Duodenal mucosa (tissue), 2 donors: ENCODE data around the gene FCER2.

ENCODE experiments used
- H3K27ac ChIP-seq: one replicate; pipeline ENCODE4 v1.7.0; 2013; ENCODE audit warnings: low read depth, low read length
- H3K27me3 ChIP-seq, 2 donors: one replicate each; pipeline ENCODE4 v1.7.0; 2013; ENCODE audit warnings: low read length in 2 of 2, control low read depth in 1 of 2; ENCODE audit not compliant: insufficient read depth in 2 of 2, control insufficient read depth in 1 of 2
- H3K36me3 ChIP-seq, 2 donors: one replicate each; pipeline ENCODE4 v1.7.0; 2013; ENCODE audit warnings: low read length in 2 of 2, control low read depth in 1 of 2; ENCODE audit not compliant: insufficient read depth in 2 of 2, control insufficient read depth in 1 of 2
- H3K4me1 ChIP-seq, 2 donors: one replicate each; pipeline ENCODE4 v1.7.0; 2013; ENCODE audit warnings: low read length in 2 of 2, control low read depth in 1 of 2; ENCODE audit not compliant: insufficient read depth in 2 of 2, control insufficient read depth in 1 of 2
- H3K4me3 ChIP-seq, 2 donors: one replicate each; pipeline ENCODE4 v1.7.0; 2013; ENCODE audit warnings: low read length in 2 of 2, low read depth in 1 of 2
- H3K9ac ChIP-seq, 2 donors: one replicate each; pipeline ENCODE4 v1.7.0; 2013; ENCODE audit warnings: low read length in 2 of 2, low read depth in 1 of 2
- H3K9me3 ChIP-seq, 2 donors: one replicate each; pipeline ENCODE4 v1.7.0; 2013; ENCODE audit warnings: low read length in 2 of 2, control low read depth in 1 of 2; ENCODE audit not compliant: control insufficient read depth in 1 of 2

FCER2 gene

GRCh38 chr19:7701049-7701653 lies 780 bp downstream of the FCER2 start:
- Histone ChIP-seq H3K4me3 (no peak overlapping the region), H3K4me1 (peaks cover 0 to 4% of the 10 kb centered on the region in 2 donors), H3K9ac (no peak overlapping the region), H3K9me3 (no peaks in the 10 kb centered on the region), H3K36me3 (no peaks in the 10 kb centered on the region), H3K27me3 (peaks cover 4 to 7% of the 10 kb centered on the region in 2 donors), H3K27ac (no peak overlapping the region)

GRCh38 chr19:7699417-7700401 lies 2.2 kb downstream of the FCER2 start:
- Histone ChIP-seq H3K9me3 (no peaks in the 10 kb centered on the region), H3K9ac (no peak overlapping the region), H3K27me3 (peaks cover 4 to 7% of the 10 kb centered on the region in 2 donors), H3K27ac (no peak overlapping the region), H3K4me1 (no peaks in the 10 kb centered on the region), H3K4me3 (no peak overlapping the region), H3K36me3 (no peaks in the 10 kb centered on the region)

GRCh38 chr19:7699003-7699402 lies 2.9 kb downstream of the FCER2 start:
- Histone ChIP-seq H3K9me3 (no peaks in the 10 kb centered on the region), H3K4me1 (no peaks in the 10 kb centered on the region), H3K27ac (no peak overlapping the region), H3K4me3 (no peak overlapping the region), H3K9ac (no peak overlapping the region), H3K27me3 (peaks cover 4 to 7% of the 10 kb centered on the region in 2 donors), H3K36me3 (no peaks in the 10 kb centered on the region)

GRCh38 chr19:7698583-7698982 lies 3.3 kb downstream of the FCER2 start:
- Histone ChIP-seq H3K9me3 (no peaks in the 10 kb centered on the region), H3K36me3 (no peaks in the 10 kb centered on the region), H3K27me3 (peaks cover 4 to 7% of the 10 kb centered on the region in 2 donors), H3K4me1 (no peaks in the 10 kb centered on the region), H3K27ac (no peak overlapping the region), H3K9ac (no peak overlapping the region), H3K4me3 (no peak overlapping the region)

GRCh38 chr19:7697721-7698287 lies 4.1 kb downstream of the FCER2 start:
- Histone ChIP-seq H3K9me3 (no peaks in the 10 kb centered on the region), H3K27me3 (peaks cover 4 to 7% of the 10 kb centered on the region in 2 donors), H3K4me3 (no peak overlapping the region), H3K36me3 (no peaks in the 10 kb centered on the region), H3K27ac (no peak overlapping the region), H3K9ac (no peak overlapping the region), H3K4me1 (no peaks in the 10 kb centered on the region)

- Histone ChIP-seq H3K4me3 (no peak overlapping the region), H3K9ac (no peak overlapping the region), H3K36me3 (no peaks in the 10 kb centered on the region), H3K9me3 (no peaks in the 10 kb centered on the region), H3K4me1 (no peaks in the 10 kb centered on the region), H3K27me3 (peaks cover 3 to 4% of the 10 kb centered on the region in 2 donors), H3K27ac (no peak overlapping the region)
Measured at GRCh38 chr19:7694499-7694898, 7.4 kb downstream of the FCER2 start.

- Histone ChIP-seq H3K9me3 (no peaks in the 10 kb centered on the region), H3K36me3 (no peaks in the 10 kb centered on the region), H3K9ac (no peak overlapping the region), H3K4me3 (no peak overlapping the region), H3K4me1 (no peaks in the 10 kb centered on the region), H3K27me3 (no peaks in the 10 kb centered on the region), H3K27ac (no peak overlapping the region)
Measured at GRCh38 chr19:7692417-7693088, 9.4 kb downstream of the FCER2 start.

- no peaks in the 10 kb centered on the region for H3K9me3 ChIP-seq
- no peaks in the 10 kb centered on the region for H3K4me1 ChIP-seq
- no peak overlapping the region for H3K4me3 ChIP-seq
- no peaks in the 10 kb centered on the region for H3K36me3 ChIP-seq
- H3K9ac ChIP-seq: no peak overlapping the region
- no peak overlapping the region for H3K27ac ChIP-seq
- no peaks in the 10 kb centered on the region for H3K27me3 ChIP-seq
Measured at GRCh38 chr19:7691497-7691896, 10.4 kb downstream of the FCER2 start.

GRCh38 chr19:7690779-7691258 lies 11.1 kb downstream of the FCER2 start:
- no peaks in the 10 kb centered on the region for H3K27me3 ChIP-seq

More at GRCh38 chr19:7690779-7691258, 11.1 kb downstream of the FCER2 start:
- no peaks in the 10 kb centered on the region for H3K36me3 ChIP-seq
- H3K9ac ChIP-seq: no peak overlapping the region
- no peaks in the 10 kb centered on the region for H3K9me3 ChIP-seq
- H3K4me3 ChIP-seq: no peak overlapping the region
- no peaks in the 10 kb centered on the region for H3K4me1 ChIP-seq
- H3K27ac ChIP-seq: no peak overlapping the region
